Measurements from ENCODE around the gene CLCNKB. TPM values are rescaled to one million over a fixed set of nuclear protein-coding genes. Genes with fewer than 3 reads are reported as not detected.

The CLCNKB gene
- total RNA-seq, 1 experiment from 2014 or later, result 0.81 TPM

- CTCF ChIA-PET, result no interaction called here
- no TSS peak for BruUV-seq (replicated peaks)
- no peaks in the 10 kb centered on the region for H3K36me3 ChIP-seq (ENCODE audit: control insufficient read depth in 1 of 2, insufficient read depth in 2 of 2, low read length in 2 of 2)
- TF ChIP-seq RAD21 (IDR thresholded peaks at IDR 0.05; ENCODE audit: low read depth) (no peak), POLR2AphosphoS5 (IDR thresholded peaks at IDR 0.05; ENCODE audit: low read depth, low read length) (no peak), JUND (IDR thresholded peaks at IDR 0.05) (no peak), CBX3 (IDR thresholded peaks at IDR 0.05; ENCODE audit: low read depth) (no peak), ZBTB33 (IDR thresholded peaks at IDR 0.05; ENCODE audit: extremely low read depth, insufficient replicate concordance, low read length) (no peak), SRF (IDR thresholded peaks at IDR 0.05; ENCODE audit: low read depth) (no peak), CTCF (IDR thresholded peaks at IDR 0.05 in 2 of 3, conservative IDR thresholded peaks at IDR 0.05 in 1 of 3; ENCODE audit: borderline replicate concordance in 1 of 3, insufficient read depth in 1 of 3, low read depth in 2 of 3, low read length in 2 of 3) (no peak), ZNF274 (IDR thresholded peaks at IDR 0.05; ENCODE audit: low read depth, low read length) (no peak), ELF1 (IDR thresholded peaks at IDR 0.05; ENCODE audit: borderline replicate concordance, low read depth) (no peak), EGR1 (IDR thresholded peaks at IDR 0.05; ENCODE audit: low read depth) (no peak), MAX (IDR thresholded peaks at IDR 0.05) (no peak), YY1 (IDR thresholded peaks at IDR 0.05; ENCODE audit: extremely low read depth, insufficient replicate concordance, low read depth, low read length) (no peak), ZFX (IDR thresholded peaks at IDR 0.05) (no peak), SIN3A (IDR thresholded peaks at IDR 0.05; ENCODE audit: low read depth) (no peak), ATF3 (IDR thresholded peaks at IDR 0.05) (no peak), CEBPB (IDR thresholded peaks at IDR 0.05; ENCODE audit: low read depth) (no peak)
- H3K27me3 ChIP-seq (ENCODE audit: insufficient read depth, low read length), result no peaks in the 10 kb centered on the region
- H3K9me3 ChIP-seq (ENCODE audit: control insufficient read depth in 1 of 2, insufficient read depth in 1 of 2, low read depth in 1 of 2, low read length in 2 of 2), result no peaks in the 10 kb centered on the region
- no peak overlapping the region for H2AFZ ChIP-seq (ENCODE audit: low read depth, low read length, poor library complexity, severe bottlenecking)
- ATAC-seq (no peak), DNase-seq (ENCODE audit: low read depth, low spot score) (no peak)
- intact Hi-C loops (cut with micrococcal nuclease), result no loop called here
- no peak overlapping the region for H3K9ac ChIP-seq (ENCODE audit: low read length)
- H3K9me2 ChIP-seq (ENCODE audit: insufficient read depth), result no peaks in the 10 kb centered on the region
- H3K27ac ChIP-seq (ENCODE audit: low read depth, low read length), result no peak overlapping the region
- POLR2A ChIA-PET, result interaction anchor here (1.1 kb wide), 1 partner anchor 18 kb away, joined by 3 read pairs; no protein-coding TSS in a partner anchor
- RAD21 ChIA-PET (ENCODE audit: low non-redundant PET in 1 of 2, low total read pairs in 2 of 2, uncharacterized antibody in 2 of 2, unreplicated experiment in 2 of 2), result no interaction called here
- no peaks in the 10 kb centered on the region for H3K79me2 ChIP-seq (ENCODE audit: insufficient read depth, low read length)
- H3K4me1 ChIP-seq (ENCODE audit: control insufficient read depth in 1 of 2, insufficient read depth in 2 of 2, low read length in 2 of 2), result peaks cover 12 to 20% of the 10 kb centered on the region in 2 experiments; a peak in 3 of 4 replicates
- no peak overlapping the region for H3K4me3 ChIP-seq (replicated peaks in 1 of 2; ENCODE audit: low read depth in 1 of 2, low read length in 2 of 2)
- no peaks in the 10 kb centered on the region for H4K20me1 ChIP-seq (ENCODE audit: insufficient read depth)
- H3K4me2 ChIP-seq (ENCODE audit: low read length), result no peak overlapping the region
Measured at GRCh38 chr1:16093611-16094010, 50.0 kb downstream of the CLCNKB start.

All from HCT116 (cell line).